Right lobe of liver (tissue), 4 donors: Measurements from ENCODE around the gene DGKI.

Experiments used
- POLR2A ChIP-seq: fragments of 450-650 bp; IDR thresholded peaks from one replicate; pipeline ENCODE4 v1.6.1; 2017; ENCODE audit warnings: antibody characterized with exemption, mild to moderate bottlenecking
- TF ChIP-seq, protein P1 (sequence below), 4 donors: fragments of 200-600 bp in 3 of 4; fragments of 450-650 bp in 1 of 4; IDR thresholded peaks; one replicate each; pipeline versions ENCODE4 v1.5.1 to v1.8.0; 2016 to 2022; ENCODE audit warnings: antibody characterized with exemption in 4 of 4, mild to moderate bottlenecking in 2 of 4
- donor health status: DM: no; HTN: no; CAD: no.
- donor health status: DM: no; HTN: no; CAD: no.
- donor health status: DM: no; HTN: yes; CAD: no.

DNA sequence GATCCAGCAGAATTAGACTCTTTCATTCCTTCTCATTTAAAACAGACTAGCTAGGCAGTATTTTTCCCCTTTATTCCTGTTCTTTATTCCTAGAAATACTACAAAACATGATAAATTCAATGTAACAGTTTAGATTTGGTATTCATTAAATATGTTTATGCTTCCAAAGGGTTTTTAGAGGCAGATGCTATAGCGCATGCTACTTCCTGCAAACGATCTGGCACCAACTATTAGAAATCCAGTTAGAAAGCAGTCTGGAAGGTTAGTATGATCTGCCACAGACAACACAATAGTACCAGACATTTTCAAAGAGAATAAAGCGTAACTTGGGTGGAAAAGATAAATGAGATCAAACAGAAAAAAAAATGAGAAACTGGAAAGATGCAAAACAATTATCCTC lies 439.7 kb downstream of the DGKI start:
- TF ChIP-seq, protein P1, sequence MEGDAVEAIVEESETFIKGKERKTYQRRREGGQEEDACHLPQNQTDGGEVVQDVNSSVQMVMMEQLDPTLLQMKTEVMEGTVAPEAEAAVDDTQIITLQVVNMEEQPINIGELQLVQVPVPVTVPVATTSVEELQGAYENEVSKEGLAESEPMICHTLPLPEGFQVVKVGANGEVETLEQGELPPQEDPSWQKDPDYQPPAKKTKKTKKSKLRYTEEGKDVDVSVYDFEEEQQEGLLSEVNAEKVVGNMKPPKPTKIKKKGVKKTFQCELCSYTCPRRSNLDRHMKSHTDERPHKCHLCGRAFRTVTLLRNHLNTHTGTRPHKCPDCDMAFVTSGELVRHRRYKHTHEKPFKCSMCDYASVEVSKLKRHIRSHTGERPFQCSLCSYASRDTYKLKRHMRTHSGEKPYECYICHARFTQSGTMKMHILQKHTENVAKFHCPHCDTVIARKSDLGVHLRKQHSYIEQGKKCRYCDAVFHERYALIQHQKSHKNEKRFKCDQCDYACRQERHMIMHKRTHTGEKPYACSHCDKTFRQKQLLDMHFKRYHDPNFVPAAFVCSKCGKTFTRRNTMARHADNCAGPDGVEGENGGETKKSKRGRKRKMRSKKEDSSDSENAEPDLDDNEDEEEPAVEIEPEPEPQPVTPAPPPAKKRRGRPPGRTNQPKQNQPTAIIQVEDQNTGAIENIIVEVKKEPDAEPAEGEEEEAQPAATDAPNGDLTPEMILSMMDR (IDR thresholded peaks at IDR 0.05), result no peak
- TF ChIP-seq POLR2A, result no peak
